GM19372 (cell line): Measurements from ENCODE around the gene CACNG4.

Experiments used
- ATAC-seq: cut with Tn5 transposase; IDR thresholded peaks from one replicate; pipeline ENCODE4 v1.9.1; 2021; ENCODE audit warnings: mild to moderate bottlenecking, low read depth, moderate library complexity; ENCODE audit not compliant: unreplicated experiment

Gene CACNG4

GRCh38 chr17:67055811-67056745, 91.6 kb downstream of the CACNG4 start:
- no peak for ATAC-seq

DNA sequence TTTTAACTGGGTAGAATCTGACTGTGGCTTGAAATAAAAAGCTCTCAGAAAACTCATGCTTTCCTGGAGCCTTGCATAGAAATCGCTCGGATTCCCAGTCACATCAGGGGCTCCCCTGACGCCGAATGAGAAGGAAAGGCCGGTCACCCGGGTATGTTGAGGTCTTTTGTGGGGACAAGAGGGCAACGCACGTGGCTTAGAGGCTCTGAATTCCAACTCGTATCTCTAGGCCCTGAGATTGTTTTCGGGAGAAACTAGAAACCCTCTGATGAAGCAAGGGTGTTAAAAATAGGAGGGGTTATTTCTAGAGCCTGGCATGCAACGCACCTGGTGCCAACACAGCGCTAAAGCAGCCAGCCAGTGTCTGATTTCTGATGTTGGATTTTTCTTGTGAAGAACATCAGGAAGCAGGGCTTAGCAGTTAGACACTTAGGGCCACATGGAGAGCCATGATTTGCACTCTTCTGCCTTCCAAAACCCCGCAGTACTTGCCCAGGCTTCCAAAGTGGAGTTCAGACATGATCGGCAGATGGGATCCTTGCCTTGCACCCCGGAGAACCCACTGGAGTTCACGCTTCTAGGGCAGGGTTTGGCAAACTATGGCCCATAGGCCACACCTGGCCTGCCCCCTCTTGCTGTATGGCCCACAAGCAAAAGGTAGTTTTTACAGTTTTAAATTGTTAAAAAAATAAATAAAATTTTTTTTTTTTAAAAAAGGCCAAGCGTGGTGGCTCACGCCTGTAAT, 92.4 kb downstream of the CACNG4 start:
- ATAC-seq = no peak

DNA sequence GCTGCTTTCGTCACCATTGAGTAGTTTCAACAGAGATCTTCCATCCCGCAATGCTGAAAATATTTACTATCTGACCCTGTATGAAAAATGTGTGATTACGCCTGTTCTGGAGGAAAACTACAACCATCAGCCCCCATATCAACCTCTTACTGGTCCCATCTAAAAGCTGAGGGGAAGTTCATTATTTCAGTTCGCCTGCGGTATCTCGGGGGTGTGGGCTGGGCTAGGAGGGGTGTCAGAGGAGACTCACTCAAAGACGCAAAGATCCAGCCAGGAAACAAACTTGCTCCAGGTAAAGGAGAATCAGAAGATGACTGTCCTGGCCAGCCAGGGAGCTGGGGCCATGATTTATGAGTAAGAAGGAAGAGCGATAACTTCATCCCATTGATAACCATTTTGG, 93.5 kb downstream of the CACNG4 start:
- ATAC-seq = no peak

DNA sequence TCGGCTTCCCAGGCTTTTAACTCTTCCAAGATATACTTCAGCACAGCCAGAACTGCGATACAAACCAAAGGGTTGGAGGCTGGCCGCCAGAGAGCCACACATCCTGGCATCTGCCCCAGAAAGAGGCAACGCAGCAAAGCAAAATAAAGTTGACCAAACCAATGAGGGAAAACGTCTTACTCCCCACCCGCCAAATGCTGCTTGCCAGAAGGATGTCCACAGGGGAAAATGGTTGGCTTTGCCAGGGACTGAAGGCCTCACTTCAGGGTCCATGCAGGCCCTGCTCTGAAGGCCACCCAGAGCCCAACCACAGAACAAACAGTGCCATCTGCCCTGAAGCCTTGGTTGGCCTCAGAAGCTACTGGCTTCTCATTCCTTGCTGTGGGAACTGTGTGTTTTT, 94.9 kb downstream of the CACNG4 start:
- no peak for ATAC-seq

- no peak for ATAC-seq
Observed at GRCh38 chr17:67063141-67063540, 98.6 kb downstream of the CACNG4 start.

DNA sequence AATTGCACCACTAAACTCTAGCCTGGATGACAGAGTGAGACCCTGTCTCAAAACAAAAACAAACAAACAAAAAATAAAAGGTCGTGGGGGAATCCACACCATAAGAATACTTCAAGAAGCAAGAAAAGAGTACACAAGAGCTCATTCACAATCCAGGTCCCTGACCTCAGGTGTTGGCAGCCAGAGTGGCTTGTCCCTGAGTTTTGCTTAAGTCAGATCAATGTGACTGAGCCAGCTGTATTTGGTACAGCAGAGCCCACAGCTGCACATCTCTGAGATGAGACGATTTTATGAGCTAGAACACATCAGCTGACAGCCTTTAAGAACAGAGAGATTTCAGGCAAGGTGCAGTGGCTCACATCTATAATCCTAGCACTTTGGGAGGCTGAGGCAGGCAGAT, 102.2 kb downstream of the CACNG4 start:
- ATAC-seq = no peak

GRCh38 chr17:67067571-67068482, 103.3 kb downstream of the CACNG4 start:
- ATAC-seq = no peak

- ATAC-seq = no peak
Observed at GRCh38 chr17:67068999-67069398, 104.5 kb downstream of the CACNG4 start.

DNA sequence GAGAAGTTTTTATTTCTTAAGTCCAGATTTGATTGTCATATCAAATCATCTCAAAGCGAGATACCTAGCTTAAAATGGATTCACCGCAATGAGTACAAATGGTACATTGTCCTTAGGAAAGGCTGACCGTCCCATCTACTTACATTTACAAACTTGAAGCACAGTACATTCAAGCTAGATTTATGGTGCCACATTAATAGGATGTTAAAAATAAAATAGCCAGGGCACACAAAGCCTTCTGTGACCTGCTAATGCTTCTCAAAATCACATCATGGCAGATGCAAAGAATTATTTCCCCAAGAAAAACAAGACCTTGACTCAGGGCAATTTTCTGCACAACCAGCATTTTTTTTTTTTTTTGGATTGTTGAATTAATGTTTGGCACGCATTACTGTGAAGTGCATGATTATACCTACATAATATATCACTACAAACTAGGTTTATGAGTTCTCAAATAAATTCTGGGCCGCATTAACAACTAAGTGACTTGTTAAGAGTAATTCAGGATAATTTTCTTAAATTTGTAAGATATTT, 105.2 kb downstream of the CACNG4 start:
- ATAC-seq = no peak

- no peak for ATAC-seq
Observed at GRCh38 chr17:67071595-67071994, 107.1 kb downstream of the CACNG4 start.

DNA sequence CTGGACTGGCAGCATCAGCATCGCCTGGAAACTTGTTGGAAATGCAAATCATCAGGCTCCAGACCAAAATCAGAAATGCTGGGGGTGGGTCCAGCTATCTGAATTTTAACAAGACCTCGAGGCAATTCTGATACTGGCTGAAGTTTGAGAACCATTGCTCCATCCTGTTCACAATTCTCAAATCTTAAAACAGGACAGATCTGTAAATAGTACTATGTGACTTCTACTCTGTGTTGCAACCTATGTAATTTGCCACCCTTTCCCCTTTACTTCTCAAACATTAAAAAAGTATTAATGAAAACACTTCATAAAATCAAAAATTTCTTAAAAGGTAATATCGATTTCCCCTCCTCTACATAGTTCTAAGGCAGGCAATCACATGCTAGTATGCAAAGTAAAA, 108.4 kb downstream of the CACNG4 start:
- ATAC-seq = no peak

DNA sequence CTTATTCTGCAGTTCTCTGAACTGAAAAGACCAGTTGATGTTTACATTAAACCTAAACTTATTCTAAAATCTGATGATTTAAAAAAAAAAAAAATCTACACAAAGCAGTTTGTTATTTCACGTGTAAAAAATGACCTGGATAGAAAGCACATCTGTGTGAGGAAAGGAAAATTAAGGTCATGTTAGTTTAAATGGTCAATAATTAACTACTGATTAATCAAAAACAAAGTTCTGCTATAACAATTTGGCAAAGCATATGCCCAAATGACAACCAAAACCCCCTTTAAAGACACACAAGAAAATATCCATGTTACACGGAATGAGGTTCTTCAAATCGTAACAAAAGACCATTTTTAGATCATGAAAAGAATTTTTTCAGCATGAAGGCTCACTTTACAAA, 110.3 kb downstream of the CACNG4 start:
- no peak for ATAC-seq

- ATAC-seq = no peak
Observed at GRCh38 chr17:67076290-67076689, 111.8 kb downstream of the CACNG4 start.

DNA sequence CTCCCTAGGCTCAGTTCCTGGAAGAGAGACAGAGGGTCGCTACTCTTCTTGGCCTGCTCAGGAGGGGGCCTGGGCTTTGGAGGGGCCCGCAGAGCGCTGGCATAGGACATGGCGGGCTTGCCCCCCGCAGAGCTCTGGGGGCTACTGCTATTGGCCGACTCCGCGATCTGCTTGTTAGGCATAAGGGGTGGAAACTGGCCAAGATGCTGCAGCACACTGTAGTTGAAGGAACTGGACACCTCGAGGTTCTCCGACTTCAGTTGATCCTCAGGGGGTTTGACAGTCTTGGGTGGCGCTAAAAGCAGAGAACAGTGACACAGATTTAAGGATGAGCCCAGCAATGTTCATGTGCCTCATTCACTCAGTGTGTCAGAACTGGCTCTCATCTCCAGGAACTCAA, 113.8 kb downstream of the CACNG4 start:
- no peak for ATAC-seq

- no peak for ATAC-seq
Observed at GRCh38 chr17:67079491-67079890, 115.0 kb downstream of the CACNG4 start.

- no peak for ATAC-seq
Observed at GRCh38 chr17:67080804-67081203, 116.3 kb downstream of the CACNG4 start.

- ATAC-seq = peak; percentile 68
Observed at GRCh38 chr17:67082107-67082506, 117.6 kb downstream of the CACNG4 start.
